ENCODE measurements around the gene C3orf85. TPM values are rescaled to one million over a fixed set of nuclear protein-coding genes. Genes with fewer than 3 reads are reported as not detected.

C3orf85 gene, protein sequence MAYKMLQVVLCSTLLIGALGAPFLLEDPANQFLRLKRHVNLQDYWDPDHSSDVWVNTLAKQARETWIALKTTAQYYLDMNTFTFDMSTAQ
- total RNA-seq (under 1 TPM in 1 of 5 donors, not detected in 4; 0.55 TPM), polyA plus RNA-seq (not detected)
- long read RNA-seq, donor 1, partial matches to known transcripts: 0 of 1 reads
- long read RNA-seq, donor 1, other reads (novel, unspliced or antisense): 0 of 1 reads
- long read RNA-seq, donor 2, partial matches to known transcripts: 0 of 1 reads
- long read RNA-seq, donor 2, other reads (novel, unspliced or antisense): 0 of 1 reads
- long read RNA-seq, donor 3: 0 reads
- long read RNA-seq, donor 4: 0 reads
- long read RNA-seq, donor 5: 0 reads
- long read RNA-seq, donor 6: 0 reads
- long read RNA-seq, donor 7: 0 reads
- long read RNA-seq, donor 8: 0 reads
- long read RNA-seq, donor 9: 0 reads
- long read RNA-seq, donor 10, partial matches to known transcripts: 0 of 5 reads
- long read RNA-seq, donor 10, other reads (novel, unspliced or antisense): 0 of 5 reads

DNA sequence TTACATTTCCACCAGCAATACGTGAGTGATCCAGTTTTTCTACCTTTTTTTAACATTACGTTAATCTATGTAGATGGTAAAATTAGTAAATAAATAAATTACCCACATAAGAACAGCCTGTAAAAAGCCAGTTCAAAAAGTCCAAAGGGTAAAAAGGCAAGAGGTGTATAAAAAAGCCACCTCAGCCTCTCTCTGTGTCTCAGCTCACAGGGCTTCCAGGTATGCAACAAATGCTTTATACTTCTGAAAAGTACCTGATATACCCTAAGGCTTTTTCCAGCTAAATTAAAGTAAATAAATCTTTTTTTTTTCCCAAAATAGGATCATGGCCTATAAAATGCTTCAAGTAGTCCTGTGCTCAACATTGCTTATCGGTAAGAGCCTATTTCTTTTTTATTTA is at the start of gene C3orf85:
TSS of gene C3orf85 (plus strand) at position 197 of the 400 bp plus-strand sequence. CDS start at position 326, 129 bp downstream.
- no peaks in the 10 kb centered on the region for H3K36me3 ChIP-seq
- no peak within 1 kb of the TSS for H3K27ac ChIP-seq
- no peak for TF ChIP-seq POLR2A (IDR thresholded peaks at IDR 0.05)
- no peak for TF ChIP-seq POLR2AphosphoS5 (IDR thresholded peaks at IDR 0.05)
- TF ChIP-seq, protein P1, sequence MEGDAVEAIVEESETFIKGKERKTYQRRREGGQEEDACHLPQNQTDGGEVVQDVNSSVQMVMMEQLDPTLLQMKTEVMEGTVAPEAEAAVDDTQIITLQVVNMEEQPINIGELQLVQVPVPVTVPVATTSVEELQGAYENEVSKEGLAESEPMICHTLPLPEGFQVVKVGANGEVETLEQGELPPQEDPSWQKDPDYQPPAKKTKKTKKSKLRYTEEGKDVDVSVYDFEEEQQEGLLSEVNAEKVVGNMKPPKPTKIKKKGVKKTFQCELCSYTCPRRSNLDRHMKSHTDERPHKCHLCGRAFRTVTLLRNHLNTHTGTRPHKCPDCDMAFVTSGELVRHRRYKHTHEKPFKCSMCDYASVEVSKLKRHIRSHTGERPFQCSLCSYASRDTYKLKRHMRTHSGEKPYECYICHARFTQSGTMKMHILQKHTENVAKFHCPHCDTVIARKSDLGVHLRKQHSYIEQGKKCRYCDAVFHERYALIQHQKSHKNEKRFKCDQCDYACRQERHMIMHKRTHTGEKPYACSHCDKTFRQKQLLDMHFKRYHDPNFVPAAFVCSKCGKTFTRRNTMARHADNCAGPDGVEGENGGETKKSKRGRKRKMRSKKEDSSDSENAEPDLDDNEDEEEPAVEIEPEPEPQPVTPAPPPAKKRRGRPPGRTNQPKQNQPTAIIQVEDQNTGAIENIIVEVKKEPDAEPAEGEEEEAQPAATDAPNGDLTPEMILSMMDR (IDR thresholded peaks at IDR 0.05): no peak
- TF ChIP-seq EP300 (IDR thresholded peaks at IDR 0.05): no peak
- H3K4me1 ChIP-seq: no peaks in the 10 kb centered on the region
- no peaks in the 10 kb centered on the region for H3K9me3 ChIP-seq
- H3K4me3 ChIP-seq: no peak within 1 kb of the TSS
- H3K27me3 ChIP-seq: no peaks in the 10 kb centered on the region
- intact Hi-C loops (cut with DNase I; ENCODE audit: low total_unique reads): no loop called here
- WGBS, 5 donors: 68 to 78% (median 74%) methylated on average over 3 of the region's 3 CpGs
- DNase-seq: no peak

DNA sequence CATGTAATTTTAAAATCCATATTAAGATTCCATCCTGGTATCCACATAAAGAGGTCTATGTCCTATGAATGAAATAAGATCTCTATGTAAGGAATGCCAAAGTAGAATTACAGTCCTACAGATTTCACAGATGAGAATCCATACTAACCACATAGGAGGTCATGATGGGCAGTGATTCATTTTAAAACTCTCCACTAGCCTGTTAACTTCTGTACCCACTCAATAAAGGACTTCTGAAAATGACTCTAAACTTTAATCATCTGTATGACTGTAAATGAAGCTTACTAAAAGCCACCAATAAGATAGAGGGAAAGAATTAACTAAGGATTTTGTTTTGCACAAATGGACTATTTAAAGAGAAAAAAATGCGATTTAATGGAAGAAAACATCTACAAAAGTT is 47.3 kb upstream of the C3orf85 start:
- H3K27me3 ChIP-seq: no peaks in the 10 kb centered on the region
- H3K27ac ChIP-seq: no peak overlapping the region
- no peak overlapping the region for H3K4me3 ChIP-seq
- no peaks in the 10 kb centered on the region for H3K36me3 ChIP-seq
- DNase-seq: no peak
- intact Hi-C loops (cut with DNase I; ENCODE audit: low total_unique reads): no loop called here
- TF ChIP-seq POLR2A (IDR thresholded peaks at IDR 0.05) (no peak), POLR2AphosphoS5 (IDR thresholded peaks at IDR 0.05) (no peak), EP300 (IDR thresholded peaks at IDR 0.05) (no peak)
- TF ChIP-seq, protein P1 (IDR thresholded peaks at IDR 0.05): no peak
- WGBS, 5 donors: 87 to 97% (median 89%) methylated on average over 1 of the region's 1 CpG
- H3K4me1 ChIP-seq: no peaks in the 10 kb centered on the region
- H3K9me3 ChIP-seq: no peaks in the 10 kb centered on the region

DNA sequence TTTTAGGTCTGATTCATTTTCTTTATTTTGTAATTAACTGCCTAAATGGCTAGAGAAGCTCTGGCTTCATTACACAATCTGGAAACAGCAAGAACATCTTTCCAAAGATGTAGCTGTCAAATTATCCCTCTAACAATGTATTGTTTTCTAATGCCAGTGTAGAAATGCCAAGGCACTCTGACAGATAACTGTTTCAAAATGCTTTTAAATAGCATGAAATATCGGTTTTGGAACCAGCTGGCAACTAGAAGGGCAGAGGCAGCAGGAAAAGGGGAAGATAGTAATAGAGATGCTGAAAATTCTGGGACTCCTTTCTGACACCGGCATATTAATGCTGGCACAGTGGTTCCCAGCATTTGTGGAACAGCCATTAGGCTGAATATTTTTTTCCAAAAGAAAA is 44.7 kb upstream of the C3orf85 start:
- intact Hi-C loops (cut with DNase I; ENCODE audit: low total_unique reads): no loop called here
- no peaks in the 10 kb centered on the region for H3K4me1 ChIP-seq
- H3K4me3 ChIP-seq: no peak overlapping the region
- 26 to 40% (median 33%) methylated on average over 2 of the region's 2 CpGs for WGBS, 5 donors
- no peak for DNase-seq
- H3K27ac ChIP-seq: no peak overlapping the region
- no peaks in the 10 kb centered on the region for H3K36me3 ChIP-seq
- no peak for TF ChIP-seq POLR2AphosphoS5 (IDR thresholded peaks at IDR 0.05)
- TF ChIP-seq, protein P1 (IDR thresholded peaks at IDR 0.05): no peak
- no peak for TF ChIP-seq EP300 (IDR thresholded peaks at IDR 0.05)
- no peak for TF ChIP-seq POLR2A (IDR thresholded peaks at IDR 0.05)
- no peaks in the 10 kb centered on the region for H3K27me3 ChIP-seq
- no peaks in the 10 kb centered on the region for H3K9me3 ChIP-seq

DNA sequence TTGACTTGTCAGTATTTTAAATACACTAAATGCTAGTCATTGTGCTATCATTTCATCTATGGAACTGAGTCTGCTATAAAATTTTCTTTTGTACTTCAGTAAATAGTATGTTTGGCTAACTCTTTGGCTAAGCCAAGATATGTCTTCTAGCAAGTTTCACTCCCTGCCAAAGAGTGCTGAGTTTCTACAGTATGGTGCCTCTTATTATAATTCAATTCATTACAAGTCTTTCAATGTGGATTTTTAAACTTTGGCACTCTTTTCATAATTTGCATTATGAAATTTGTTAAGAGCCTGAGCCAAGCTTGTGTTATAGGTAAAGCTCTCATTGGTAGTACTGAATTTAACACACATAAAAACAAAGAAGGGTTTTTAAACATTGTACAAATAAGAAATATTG is 43.0 kb upstream of the C3orf85 start:
- no peaks in the 10 kb centered on the region for H3K27me3 ChIP-seq
- no peak overlapping the region for H3K4me3 ChIP-seq
- H3K4me1 ChIP-seq: no peaks in the 10 kb centered on the region
- no peaks in the 10 kb centered on the region for H3K9me3 ChIP-seq
- TF ChIP-seq POLR2A (IDR thresholded peaks at IDR 0.05) (no peak), POLR2AphosphoS5 (IDR thresholded peaks at IDR 0.05) (no peak), EP300 (IDR thresholded peaks at IDR 0.05) (no peak)
- TF ChIP-seq, protein P1 (IDR thresholded peaks at IDR 0.05): no peak
- H3K27ac ChIP-seq: no peak overlapping the region
- H3K36me3 ChIP-seq: no peaks in the 10 kb centered on the region
- no peak for DNase-seq
- intact Hi-C loops (cut with DNase I; ENCODE audit: low total_unique reads): no loop called here
